Measurements from ENCODE around the gene WNK1. TPM values are rescaled to one million over a fixed set of nuclear protein-coding genes. Genes with fewer than 3 reads are reported as not detected.
"Not testable (repeated sequence)": the region's sequence is repeated elsewhere in the genome, so short reads cannot be mapped to it uniquely, and the experiment has no call there.

The WNK1 gene
- total RNA-seq, 1 donor from 2014 or later, result 284 TPM

DNA sequence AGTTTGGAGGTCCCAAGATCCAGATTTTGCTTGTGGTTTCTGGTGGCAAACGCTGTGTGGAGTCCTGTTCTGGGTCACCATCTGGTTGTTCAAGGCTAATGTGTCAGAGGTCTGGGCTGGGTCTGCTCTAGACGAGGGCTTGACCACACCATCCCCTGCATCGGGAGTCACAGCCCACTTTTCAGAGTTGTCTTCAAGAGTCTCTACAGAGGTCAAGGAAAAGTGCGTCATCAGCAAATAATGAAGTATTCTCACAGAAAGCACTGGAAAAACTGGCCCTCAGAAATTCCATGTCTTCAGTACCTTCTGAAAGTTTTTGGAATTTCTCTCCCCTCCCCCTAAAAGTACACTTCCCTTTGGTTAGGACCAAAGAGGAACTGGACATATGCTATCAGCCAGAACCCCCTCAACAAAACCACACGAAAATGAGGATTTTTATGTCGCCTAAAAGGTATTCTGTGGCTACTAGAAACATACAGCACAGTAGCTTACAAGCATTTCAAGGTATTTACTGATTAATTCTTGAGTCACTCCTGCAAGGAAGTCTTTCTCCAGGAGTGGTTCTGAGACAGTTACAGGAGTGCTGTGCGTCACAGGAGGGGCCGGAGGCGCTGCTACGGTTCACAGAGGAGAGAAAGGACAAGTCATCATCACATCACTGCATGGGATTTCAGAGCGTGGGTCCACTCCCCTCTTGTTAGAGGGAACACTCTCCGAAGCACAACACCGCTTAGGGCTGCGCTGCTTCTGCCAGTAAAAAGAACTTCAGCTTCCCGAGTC is 161.7 kb downstream of the WNK1 start:
- DNase-seq (ENCODE audit: missing footprints) (no peak), ATAC-seq (no peak)
- intact Hi-C loops (cut with DNase I), result no loop called here

DNA sequence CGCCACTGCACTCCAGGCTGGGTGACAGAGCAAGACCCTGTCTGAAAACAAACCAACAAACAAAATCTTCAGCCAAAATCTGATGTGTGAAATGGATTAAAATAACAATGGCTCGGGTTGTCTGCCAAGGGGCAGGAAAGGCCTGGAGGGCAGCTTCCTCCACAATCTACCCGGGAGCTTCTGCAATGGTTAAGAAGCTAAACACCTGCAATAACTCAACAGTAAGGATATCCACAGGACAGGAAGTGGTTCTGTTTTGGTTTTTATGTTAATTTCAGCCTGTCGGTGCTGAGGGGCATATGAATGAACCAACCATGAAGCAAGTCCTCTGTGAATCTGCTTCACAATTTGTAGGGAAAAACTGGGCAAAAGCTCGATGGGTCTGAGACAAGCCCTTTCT is 162.7 kb downstream of the WNK1 start:
- ATAC-seq, result no peak
- no peak for DNase-seq (ENCODE audit: missing footprints)
- intact Hi-C loops (cut with DNase I), result no loop called here

DNA sequence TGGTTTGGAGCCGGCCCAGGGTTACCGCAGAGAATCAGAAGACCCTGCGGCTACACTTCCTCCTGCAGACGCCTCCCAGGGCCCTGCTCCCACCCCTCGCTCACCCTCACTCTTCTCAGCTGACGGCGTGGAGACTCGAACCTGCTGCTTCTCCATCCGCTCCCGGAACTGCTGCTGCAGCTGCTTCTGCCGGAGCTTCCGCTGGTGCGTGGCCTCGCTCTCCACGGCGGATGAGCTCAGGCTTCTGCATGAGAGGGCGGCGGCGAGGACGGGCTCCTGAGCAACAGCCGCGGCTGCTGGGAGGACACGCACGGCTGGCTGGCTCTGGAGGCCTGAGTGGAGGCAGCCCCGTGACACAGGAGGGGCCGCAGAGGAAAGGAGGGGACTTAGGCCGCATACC is 163.9 kb downstream of the WNK1 start:
- intact Hi-C loops (cut with DNase I), result no loop called here
- no peak for ATAC-seq

DNA sequence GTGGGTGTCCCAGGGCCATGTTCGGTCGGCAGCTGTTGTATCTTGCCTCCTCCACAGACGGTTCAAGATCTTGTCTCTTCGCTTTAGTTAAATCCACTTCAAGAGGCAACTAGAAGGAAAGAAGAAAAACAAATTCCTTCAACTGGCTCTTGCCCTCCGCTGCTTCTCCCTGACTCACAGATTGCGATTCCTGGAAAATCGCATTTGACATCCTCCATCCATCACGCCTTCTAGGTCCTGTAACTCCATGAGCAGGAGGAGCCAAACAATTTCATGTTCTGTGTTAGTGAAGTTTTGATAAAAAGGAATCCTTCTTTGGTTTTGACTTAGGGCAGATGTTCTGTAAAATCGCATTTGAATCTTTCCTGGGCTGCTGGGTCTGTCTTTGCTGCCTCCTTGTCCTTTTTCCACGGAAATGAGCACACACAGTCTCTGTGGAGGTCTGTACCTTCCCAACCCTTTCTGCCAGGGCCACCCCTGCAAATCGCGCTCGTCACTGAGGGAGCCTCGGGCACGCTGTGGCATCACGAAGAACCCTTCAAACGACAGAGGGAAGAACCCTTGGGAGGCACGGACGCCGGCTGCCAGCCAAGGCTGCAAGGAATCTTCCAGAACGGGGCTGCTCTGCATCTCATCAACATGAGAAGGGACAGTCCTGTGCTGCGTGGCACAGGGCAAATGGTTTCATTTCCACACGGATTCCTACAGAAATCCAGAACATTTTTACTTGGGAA is 164.5 kb downstream of the WNK1 start:
- DNase-seq (ENCODE audit: missing footprints) (no peak), ATAC-seq (no peak)
- intact Hi-C loops (cut with DNase I), result no loop called here

More for the DNA sequence above, 163.9 kb downstream of the WNK1 start:
- DNase-seq (ENCODE audit: missing footprints), result no peak

DNA sequence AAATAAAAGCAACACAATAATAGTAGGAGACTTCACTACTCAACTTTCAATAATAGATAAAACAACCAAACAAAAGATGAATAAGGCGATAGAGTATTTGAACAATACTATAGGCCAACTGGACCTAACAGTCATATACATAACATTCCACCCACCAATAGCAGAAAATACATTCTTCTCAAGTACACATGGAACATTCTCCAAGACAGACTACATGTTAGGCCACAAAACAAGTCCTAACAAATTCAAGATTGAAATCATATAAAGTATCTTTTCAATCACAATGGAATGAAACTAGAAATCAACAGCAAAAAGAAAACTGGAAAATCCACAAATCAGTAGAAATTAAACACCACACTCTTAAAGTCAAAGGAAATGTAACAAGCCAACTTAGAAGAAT is 168.3 kb downstream of the WNK1 start:
- DNase-seq (ENCODE audit: missing footprints), result no peak
- ATAC-seq, result no peak
- intact Hi-C loops (cut with DNase I), result no loop called here

DNA sequence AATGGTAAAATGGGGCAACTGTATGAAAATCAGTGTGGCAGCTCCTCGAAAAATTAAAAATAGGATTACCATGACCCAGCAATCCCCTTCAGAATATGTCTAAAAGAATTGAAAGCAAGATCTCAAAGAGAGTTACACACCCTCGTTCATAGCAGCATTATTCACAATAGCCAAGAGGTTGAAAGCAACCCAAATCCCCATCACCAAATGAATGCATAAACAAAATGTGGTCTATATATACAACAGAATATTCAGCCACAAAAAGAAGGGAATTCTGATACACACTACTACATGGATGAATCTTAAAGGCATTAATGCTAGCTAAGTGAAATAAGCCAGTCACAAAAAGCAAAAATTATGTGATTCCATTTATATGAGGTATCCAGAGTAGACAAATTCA is 169.9 kb downstream of the WNK1 start:
- ATAC-seq, result no peak
- intact Hi-C loops (cut with DNase I), result no loop called here
- DNase-seq (ENCODE audit: missing footprints), result no peak

DNA sequence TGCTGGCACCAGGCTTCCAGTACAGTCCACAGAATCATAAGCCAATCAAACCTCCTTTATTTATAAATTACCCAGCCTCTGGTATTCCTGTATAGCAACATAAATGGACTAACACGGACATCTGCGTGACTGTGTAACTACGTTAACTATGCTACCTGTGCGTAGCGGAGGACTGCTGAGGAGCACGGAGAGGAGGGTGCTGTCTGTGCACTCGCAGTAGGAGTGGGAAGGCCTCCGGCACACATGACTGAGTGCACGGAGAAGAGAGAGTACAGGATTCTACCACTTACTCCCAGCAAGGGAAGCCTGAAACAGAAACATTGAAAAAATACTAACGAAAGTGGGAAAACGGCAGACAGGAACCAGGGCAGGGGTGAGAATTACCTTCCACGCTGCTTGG is 174.3 kb downstream of the WNK1 start:
- DNase-seq (ENCODE audit: missing footprints) (no peak), ATAC-seq (no peak)
- intact Hi-C loops (cut with DNase I), result no loop called here

DNA sequence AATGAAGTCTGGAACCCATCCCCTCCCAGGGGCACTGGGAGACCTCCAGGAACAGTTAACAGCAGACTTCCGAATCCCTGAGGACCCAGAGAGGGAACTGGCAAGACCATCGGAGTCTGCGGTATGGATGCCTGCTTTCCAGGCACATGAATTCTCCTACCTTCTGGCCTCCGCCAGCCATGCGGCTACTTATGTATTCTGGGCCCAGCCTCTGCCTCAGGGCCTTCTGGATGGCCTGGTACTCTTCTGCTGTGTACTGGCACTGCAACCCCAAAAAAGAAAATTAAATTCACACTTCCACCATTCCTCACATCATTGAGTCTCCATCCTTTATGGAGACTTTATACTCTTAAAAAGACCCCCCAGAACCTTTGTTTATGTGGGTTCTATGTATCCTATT is 178.7 kb downstream of the WNK1 start:
- intact Hi-C loops (cut with DNase I), result no loop called here
- DNase-seq (ENCODE audit: missing footprints) (no peak), ATAC-seq (no peak)

DNA sequence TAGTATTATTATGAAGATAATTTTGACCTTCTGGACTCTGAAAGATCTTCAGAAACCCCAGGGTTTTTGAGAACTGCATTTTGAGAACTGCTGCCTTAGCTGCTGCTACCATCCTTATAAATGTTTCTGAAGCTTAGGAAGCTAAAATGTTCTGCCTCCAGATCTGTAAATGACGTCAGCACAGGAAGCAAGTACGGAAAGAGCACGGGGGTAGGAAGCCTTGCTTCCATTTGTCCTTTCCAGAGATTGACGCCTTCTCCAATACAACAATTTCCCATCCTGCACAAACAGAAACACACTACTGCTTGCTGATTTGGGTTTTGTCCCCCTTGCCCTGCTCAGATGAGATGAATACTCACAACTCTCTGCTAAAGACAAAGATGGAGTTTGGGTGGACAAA is 179.2 kb downstream of the WNK1 start:
- intact Hi-C loops (cut with DNase I), result no loop called here
- ATAC-seq, result no peak
- no peak for DNase-seq (ENCODE audit: missing footprints)

DNA sequence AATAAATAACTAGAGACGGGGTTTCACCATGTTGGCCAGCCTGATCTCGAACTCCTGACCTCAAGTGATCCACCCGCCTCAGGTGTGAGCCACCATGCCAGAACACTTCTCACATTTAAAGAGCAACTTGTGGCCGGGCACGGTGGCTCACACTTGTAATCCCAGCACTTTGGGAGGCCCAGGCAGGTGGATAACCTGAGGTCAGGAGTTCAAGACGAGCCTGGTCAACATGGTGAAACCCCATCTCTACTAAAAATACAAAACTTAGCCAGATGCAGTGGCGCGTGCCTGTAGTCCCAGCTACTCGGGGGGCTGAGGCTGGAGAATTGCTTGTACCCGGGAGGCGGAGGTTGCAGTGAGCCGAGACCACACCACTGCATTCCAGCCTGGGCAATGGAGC is 183.5 kb downstream of the WNK1 start:
- intact Hi-C loops (cut with DNase I); ATAC-seq; DNase-seq (ENCODE audit: missing footprints): not testable (repeated sequence)

DNA sequence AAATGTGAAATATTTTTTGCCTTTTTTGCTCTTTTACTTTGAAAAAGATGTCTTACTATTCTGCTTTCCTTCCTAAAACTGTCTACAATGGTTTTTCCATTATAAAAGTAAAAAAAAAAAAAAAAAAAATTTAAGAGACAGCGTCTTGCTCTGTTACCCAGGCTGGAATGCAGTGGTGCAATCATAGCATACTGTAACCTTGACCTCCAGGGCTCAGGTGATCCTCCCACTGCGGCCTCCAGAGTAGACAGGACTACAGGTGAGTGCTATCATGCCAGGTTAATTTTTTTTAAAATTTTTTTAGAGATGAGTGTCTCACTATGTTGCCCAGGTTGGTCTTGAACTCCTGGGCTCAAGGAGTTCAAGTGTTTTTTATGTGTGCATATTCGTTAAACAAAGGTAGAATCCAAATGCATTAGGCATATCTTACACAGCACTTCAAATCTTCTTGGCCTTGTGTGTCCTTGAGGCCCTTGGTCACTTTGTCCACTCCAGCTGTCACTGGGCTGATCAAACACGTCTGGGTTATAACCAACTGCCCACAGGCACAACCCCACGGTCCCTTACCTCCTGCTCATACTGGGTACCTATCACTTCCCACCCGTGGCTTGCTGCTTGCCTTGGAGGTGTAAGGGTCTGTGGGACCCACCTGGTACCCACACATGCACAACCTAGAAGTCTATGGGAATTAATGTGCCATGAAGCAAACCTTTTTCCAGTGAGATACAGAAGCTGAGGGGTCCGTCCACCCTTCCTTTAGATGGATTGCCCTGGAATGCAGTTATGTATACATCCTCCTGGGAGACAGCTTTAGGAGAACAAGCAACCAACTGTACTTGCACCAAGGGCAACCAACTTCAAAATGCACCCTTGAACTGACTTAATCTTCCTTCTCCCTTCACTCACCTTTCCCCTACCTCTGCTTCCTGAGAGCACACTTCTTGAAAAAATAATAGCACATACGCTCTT is 184.3 kb downstream of the WNK1 start:
- DNase-seq (ENCODE audit: missing footprints), result no peak
- intact Hi-C loops (cut with DNase I), result no loop called here
- ATAC-seq, result no peak

DNA sequence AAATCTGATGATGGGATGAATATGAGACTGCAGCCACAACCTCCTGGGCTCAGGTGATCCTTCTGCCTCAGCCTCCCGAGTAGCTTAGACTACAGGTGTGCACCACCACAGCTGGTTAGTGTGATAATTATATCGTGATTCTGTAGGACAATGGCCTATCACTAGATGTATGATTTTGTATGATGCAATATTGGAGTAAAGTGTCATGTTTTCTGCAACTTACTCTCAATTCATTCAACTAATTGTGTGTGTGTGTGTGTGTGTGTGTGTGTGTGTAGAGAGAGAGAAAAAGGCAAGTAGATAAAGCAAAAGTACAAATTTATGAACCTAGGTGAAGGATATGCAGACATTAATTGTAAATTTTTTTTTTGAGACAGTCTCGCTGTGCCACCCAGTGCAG is 186.4 kb downstream of the WNK1 start:
- no peak for ATAC-seq
- intact Hi-C loops (cut with DNase I), result no loop called here

DNA sequence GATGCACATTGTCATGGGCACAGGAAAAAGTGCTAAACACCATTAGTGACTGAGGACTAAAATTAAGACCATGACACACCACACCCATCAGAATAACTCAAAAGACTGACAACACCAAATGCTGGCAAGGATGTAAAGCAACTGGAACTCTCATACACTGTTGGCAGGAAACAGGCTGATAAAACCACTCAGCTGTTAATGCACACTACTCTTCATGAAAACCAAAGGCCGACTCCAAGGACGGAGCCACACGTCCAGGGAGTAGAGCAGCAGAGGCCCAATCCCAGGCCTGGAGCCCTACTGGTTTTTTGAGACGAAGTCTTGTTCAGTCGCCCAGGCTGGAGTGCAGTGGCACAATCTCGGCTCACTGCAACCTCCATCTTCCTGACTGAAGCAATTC is 190.7 kb downstream of the WNK1 start:
- ATAC-seq, result peak; percentile 93
- intact Hi-C loops (cut with DNase I), result no loop called here
- DNase-seq (ENCODE audit: missing footprints), result no peak

More for the DNA sequence above, 186.4 kb downstream of the WNK1 start:
- DNase-seq (ENCODE audit: missing footprints), result no peak

DNA sequence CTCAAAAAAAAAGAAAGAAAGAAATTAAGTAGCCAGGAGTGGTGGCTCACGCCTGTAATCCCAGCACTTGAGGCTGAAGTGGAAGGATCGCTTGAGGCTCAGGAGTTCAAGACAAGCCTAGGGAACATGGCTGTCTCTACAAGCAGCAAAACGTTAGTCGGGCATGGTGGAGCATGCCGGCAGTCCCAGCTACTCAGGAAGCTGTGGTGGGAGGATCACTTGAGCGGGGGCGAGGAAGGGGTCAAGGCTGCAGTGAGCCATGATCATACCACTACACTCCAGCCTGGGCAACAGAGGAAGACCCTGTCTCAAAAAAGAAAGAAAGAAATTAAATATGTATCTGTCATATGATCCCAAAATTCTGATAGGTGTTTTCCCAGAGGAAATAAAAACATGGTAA is 191.8 kb downstream of the WNK1 start:
- no peak for ATAC-seq
- DNase-seq (ENCODE audit: missing footprints), result no peak
- intact Hi-C loops (cut with DNase I), result no loop called here

DNA sequence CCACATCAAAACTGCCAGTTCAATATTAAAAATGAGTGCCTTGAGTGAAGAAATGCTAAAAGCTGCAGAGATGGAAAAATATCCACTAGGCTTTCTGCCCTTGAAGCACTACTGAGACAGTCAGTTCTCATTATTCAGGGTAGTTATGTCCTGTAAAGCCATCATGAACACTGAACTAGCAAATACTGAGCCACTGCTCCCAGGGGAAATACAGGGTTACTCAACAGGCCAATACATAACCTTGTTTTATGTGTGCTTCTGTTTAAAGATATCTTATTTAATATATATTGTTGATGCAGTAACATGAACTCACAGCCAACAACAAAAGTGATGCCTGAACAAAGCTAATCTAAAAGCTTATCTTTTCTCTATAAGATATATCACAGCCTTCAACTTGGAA is 193.8 kb downstream of the WNK1 start:
- intact Hi-C loops (cut with DNase I), result loop anchor here (5.0 kb wide), 2 partner anchors 129 to 194 kb away; partner anchors contain the start of gene WNK1
- no peak for ATAC-seq
- no peak for DNase-seq (ENCODE audit: missing footprints)

DNA sequence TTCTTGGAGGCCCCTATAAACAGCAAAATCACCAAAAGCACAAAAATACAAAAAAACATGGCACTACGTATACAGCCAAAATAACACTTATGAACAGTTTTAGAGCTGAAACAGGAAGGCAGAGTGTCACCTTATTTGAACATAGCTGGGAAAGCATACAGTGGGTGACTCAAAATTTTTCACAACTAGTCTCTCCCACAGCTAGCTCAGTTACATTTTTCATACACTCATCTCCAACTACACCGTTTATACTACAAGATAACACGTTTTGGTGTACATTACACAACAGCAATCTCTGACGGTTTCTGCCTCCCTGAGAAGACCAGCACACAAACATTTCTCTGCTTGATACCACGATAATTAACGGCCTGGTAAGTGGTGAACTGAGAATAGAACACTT is 194.3 kb downstream of the WNK1 start:
- intact Hi-C loops (cut with DNase I), result loop anchor here (5.0 kb wide), 2 partner anchors 129 to 194 kb away; partner anchors contain the start of gene WNK1
- DNase-seq (ENCODE audit: missing footprints), result no peak
- no peak for ATAC-seq

DNA sequence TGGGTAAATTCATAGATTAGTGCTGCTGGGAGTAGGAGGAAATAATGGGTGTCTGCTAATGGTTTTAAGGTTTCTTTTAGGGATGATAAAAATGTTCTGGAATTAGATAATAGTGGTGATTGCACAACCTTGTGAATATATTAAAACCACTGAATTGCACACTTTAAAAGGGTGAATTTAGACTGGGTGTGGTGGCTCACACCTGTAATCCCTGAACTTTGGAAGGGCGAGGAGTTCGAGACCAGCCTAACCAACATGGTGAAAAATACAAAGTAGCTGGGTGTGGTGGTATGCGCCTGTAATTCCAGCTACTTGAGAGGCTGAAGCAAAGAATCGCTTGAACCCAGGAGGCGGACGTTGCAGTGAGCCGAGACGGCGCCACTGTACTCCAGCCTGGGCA is 195.9 kb downstream of the WNK1 start:
- no peak for ATAC-seq
- intact Hi-C loops (cut with DNase I), result loop anchor here (5.0 kb wide), 2 partner anchors 131 to 196 kb away; partner anchors contain the start of gene WNK1

DNA sequence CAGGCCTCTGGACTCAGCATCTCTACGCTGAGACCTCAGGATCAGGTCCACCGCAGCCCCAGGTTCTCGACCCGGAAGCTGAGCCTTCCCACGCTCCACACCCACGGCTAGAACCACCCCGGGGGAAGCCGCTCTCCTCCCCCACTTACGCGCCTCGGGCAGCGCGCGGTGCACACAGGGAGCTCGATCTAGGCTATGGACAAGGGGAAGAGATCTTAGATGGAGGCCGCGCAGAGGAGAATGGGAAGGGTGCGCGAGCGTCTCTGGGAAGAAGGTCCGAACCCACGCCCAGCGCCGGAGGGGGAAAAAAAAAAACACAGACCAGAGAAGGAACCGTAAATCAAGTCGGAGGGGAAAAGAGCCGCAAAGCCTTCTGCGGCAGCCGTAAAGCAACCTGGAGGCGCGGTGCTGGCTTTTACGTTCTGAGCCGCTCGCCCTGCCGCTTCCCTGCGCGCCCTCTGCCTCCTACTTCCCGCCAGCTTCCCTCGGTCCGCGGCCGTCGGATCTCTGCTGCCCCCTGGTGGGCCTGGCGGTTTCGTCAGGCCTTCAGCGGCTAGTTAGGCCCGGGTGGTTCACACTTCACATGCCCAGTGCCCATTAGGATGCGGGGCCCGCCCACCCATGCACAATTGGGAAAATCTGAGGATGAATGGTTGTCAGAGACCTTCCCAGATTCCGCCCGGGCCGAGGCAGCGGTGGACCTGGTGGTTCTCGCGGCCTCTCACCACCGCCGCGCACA is 197.2 kb downstream of the WNK1 start, which contains the start of gene RAD52:
Gene RAD52, minus strand, starts transcription at position 242 of the 739 bp plus-strand sequence. CDS start 16,636 bp downstream, outside the sequence.
- peak; percentile 98 for ATAC-seq
- DNase-seq (ENCODE audit: missing footprints), result peak; percentile 99
- intact Hi-C loops (cut with DNase I), result loop anchor here (1.0 to 10.0 kb wide), 5 partner anchors 41 to 380 kb away; partner anchors contain the start of gene WNK1

More for the DNA sequence above, 195.9 kb downstream of the WNK1 start:
- DNase-seq (ENCODE audit: missing footprints), result no peak
